Prostate gland (tissue), 2 donors: ENCODE data around the gene SEC14L3.

ENCODE experiments used
- CTCF ChIP-seq, 4 experiments: fragments of 200-600 bp in 2 of 4; fragments of 450-650 bp in 2 of 4; sonication (generic) in 2 of 4; IDR thresholded peaks; 1 replicate in 3 of 4; 2 replicates in 1 of 4; pipeline ENCODE4 v1.5.1; 2016 to 2019; ENCODE audit warnings: antibody characterized with exemption in 4 of 4, mild to moderate bottlenecking in 2 of 4, moderate library complexity in 2 of 4
- POLR2A ChIP-seq: fragments of 450-650 bp; IDR thresholded peaks from one replicate; pipeline ENCODE4 v1.6.1; 2016; ENCODE audit warnings: antibody characterized with exemption, mild to moderate bottlenecking

DNA sequence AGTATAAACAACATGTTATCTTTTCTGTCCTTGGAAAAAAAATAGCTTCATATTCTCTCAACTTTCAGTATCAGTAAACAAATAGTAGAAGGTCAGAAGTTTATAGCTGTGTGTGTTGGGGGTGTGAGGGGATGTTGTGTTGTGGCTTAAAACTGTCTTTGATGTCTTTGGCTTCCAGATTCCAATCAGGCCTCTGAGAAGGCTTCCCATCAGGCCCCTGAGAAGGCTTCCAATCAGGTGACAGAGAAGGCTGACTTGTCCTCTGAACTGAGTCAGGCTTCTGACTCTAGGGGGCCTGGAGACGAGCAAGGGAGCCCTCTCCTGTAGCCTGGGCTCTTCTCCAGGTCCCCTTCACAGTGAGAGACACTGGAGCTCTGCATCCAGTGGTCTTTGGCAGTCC lies 37.0 kb downstream of the SEC14L3 start:
- no peak for TF ChIP-seq CTCF (IDR thresholded peaks at IDR 0.05)
- no peak for TF ChIP-seq POLR2A
